SK-N-MC (cell line): ENCODE data around the gene POLRMT.

Source experiments
- DNase-seq: peaks from one replicate; pipeline ENCODE4 v3.0.0-alpha.2; 2011; ENCODE audit warnings: low read depth, low spot score
- H3K27ac ChIP-seq: fragments of 200-600 bp; sonication (generic); 2 replicates; pipeline ENCODE4 v1.5.1; 2016; ENCODE audit warnings: mixed run types
- H3K36me3 ChIP-seq: fragments of 200-600 bp; sonication (generic); 2 replicates; pipeline ENCODE4 v1.6.1; 2017; ENCODE audit warnings: antibody characterized with exemption, low read length, mixed read lengths; ENCODE audit not compliant: insufficient read depth
- H3K4me3 ChIP-seq: fragments of 200-600 bp; sonication (generic); 2 replicates; pipeline ENCODE4 v1.5.1; 2016
- H3K9ac ChIP-seq: fragments of 200-600 bp; sonication (generic); 2 replicates; pipeline ENCODE4 v1.8.0; 2017; ENCODE audit warnings: mixed run types, mixed read lengths; ENCODE audit not compliant: insufficient read length
- H3K9me3 ChIP-seq: fragments of 200-600 bp; sonication (generic); 2 replicates; pipeline ENCODE4 v1.6.1; 2017; ENCODE audit warnings: low read depth, mild to moderate bottlenecking, antibody characterized with exemption, low read length, moderate library complexity, mixed read lengths
- EZH2 ChIP-seq: fragments of 200-600 bp; sonication (generic); IDR thresholded peaks from one replicate; pipeline ENCODE4 v1.6.1; 2017; ENCODE audit warnings: antibody characterized with exemption
- FOXP2 ChIP-seq: optimal IDR thresholded peaks from 2 replicates; pipeline ENCODE3; 2011; ENCODE audit warnings: mild to moderate bottlenecking, moderate library complexity; ENCODE audit not compliant: insufficient read depth; ENCODE audit errors: extremely low read length, control extremely low read depth
- POLR2AphosphoS5 ChIP-seq: IDR thresholded peaks from 2 replicates; pipeline ENCODE4 v1.6.1; 2012; ENCODE audit warnings: mild to moderate bottlenecking, low read depth, low read length, borderline replicate concordance

The POLRMT gene

GRCh38 chr19:658059-658839, 24.9 kb upstream of the POLRMT start:
- no peak overlapping the region for H3K27ac ChIP-seq
- H3K36me3 ChIP-seq: peaks cover 8% of the 10 kb centered on the region; the same call in 1 of the 2 replicates
- TF ChIP-seq FOXP2 (no peak), EZH2 (no peak), POLR2AphosphoS5 (no peak)
- no peak overlapping the region for H3K9ac ChIP-seq
- H3K4me3 ChIP-seq: no peak overlapping the region
- H3K9me3 ChIP-seq: no peaks in the 10 kb centered on the region
- DNase-seq: no peak

DNA sequence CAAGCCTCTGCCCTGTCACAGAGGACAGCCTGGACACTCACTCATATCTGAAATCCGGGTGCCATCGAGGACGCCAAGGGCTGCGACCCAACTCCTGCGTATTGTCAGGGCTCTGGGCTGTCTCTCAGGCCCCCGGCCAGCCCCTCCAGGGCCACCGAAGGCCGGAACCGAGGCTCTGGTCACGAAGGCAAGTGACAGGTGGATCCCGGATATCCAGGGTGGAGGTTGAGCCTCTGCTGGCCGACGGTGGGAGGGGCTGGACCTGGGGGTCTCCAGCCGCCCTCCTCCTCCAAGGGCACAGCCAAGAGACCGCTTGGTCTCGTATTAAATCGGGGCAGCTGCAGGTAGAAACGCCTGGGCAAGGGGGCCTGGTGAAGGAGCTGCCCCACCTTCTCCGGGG, 24.3 kb upstream of the POLRMT start:
- no peak overlapping the region for H3K9ac ChIP-seq
- TF ChIP-seq EZH2 (no peak), FOXP2 (no peak), POLR2AphosphoS5 (no peak)
- H3K27ac ChIP-seq: no peak overlapping the region
- H3K9me3 ChIP-seq: no peaks in the 10 kb centered on the region
- peaks cover 11% of the 10 kb centered on the region; the same call in 1 of the 2 replicates for H3K36me3 ChIP-seq
- no peak overlapping the region for H3K4me3 ChIP-seq
- no peak for DNase-seq

- Histone ChIP-seq H3K4me3 (no peak overlapping the region), H3K9ac (no peak overlapping the region), H3K36me3 (peaks cover 16% of the 10 kb centered on the region; the same call in 1 of the 2 replicates), H3K27ac (no peak overlapping the region), H3K9me3 (no peaks in the 10 kb centered on the region)
- TF ChIP-seq EZH2: no peak
- no peak for TF ChIP-seq FOXP2
- no peak for TF ChIP-seq POLR2AphosphoS5
- no peak for DNase-seq
These were observed 23.6 kb upstream of the POLRMT start for GRCh38 chr19:656751-657559.

DNA sequence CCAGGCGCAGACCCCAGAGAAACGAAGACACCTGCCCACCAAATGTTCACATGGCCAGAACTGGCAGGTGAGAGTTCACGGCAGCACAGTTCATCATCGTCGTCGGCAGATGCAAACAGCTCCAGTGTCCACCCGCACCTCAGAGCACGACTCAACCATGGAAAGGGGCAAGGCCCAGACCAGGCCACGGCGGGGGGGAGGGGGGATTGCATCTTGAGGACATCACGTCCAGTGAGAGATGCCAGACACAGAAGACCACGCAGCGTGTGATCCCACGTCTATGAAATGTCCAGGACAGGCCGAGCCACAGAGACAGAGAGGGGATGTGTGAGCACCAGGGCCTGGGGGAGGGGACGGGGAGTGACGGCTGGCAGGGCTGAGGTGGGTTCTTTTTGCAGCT, 22.4 kb upstream of the POLRMT start:
- no peak for DNase-seq
- Histone ChIP-seq H3K9ac (no peak overlapping the region), H3K4me3 (no peak overlapping the region), H3K36me3 (peaks cover 20% of the 10 kb centered on the region; the same call in 1 of the 2 replicates), H3K27ac (no peak overlapping the region), H3K9me3 (no peaks in the 10 kb centered on the region)
- TF ChIP-seq POLR2AphosphoS5 (no peak), EZH2 (no peak), FOXP2 (no peak)

- DNase-seq: no peak
- TF ChIP-seq POLR2AphosphoS5 (no peak), FOXP2 (no peak), EZH2 (no peak)
- Histone ChIP-seq H3K36me3 (peaks cover 25% of the 10 kb centered on the region; the same call in 1 of the 2 replicates), H3K4me3 (no peak overlapping the region), H3K9ac (no peak overlapping the region), H3K27ac (no peak overlapping the region), H3K9me3 (no peaks in the 10 kb centered on the region)
These were observed 20.1 kb upstream of the POLRMT start for GRCh38 chr19:653425-653824.

DNA sequence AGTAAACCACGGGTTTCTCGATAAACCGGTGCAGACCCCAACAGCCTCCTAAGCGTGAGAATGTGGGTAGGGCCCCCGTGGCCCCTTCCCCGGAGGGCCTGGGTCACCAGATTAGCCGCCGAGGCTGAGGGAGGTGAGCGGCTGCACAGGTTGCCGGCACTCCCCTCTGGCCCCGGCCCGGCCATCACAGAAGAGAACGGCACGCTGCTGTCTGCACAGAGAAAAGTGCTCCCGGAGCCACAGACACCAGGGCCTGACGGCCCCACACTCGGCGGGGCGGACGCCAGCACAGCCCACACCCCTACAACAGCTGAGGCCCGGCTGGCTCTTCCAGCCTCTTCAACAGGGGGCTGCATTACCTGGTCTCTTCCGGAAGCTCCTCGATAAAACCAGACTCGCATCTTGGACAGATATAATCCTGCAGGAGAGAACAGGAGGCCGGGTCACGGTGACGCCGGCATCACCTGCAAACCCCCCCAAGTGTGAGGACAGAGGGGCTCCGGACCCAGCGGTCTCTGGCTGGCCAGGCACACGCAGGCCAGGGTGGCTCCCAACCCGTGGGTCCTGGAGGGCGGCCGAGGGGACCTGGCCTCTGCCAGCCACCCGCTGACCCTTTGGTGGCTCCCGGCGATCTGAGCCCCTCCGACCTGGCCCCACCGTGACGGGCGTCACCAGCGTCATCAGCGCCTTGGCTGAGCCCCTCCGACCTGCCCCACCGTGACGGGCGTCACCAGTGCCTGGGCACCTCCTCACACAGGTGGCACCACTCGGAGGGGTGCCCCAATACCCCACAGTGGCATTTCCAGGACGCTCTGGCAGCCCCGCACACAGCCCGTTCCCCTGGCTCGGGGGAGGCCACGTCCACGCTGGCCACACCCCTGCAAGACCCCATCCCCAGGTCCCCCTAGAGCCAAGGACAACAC, 19.4 kb upstream of the POLRMT start:
- H3K27ac ChIP-seq: no peak overlapping the region
- H3K4me3 ChIP-seq: no peak overlapping the region
- H3K9me3 ChIP-seq: no peaks in the 10 kb centered on the region
- H3K9ac ChIP-seq: no peak overlapping the region
- peaks cover 25% of the 10 kb centered on the region; the same call in 1 of the 2 replicates for H3K36me3 ChIP-seq
- DNase-seq: no peak
- TF ChIP-seq EZH2: no peak
- no peak for TF ChIP-seq FOXP2
- no peak for TF ChIP-seq POLR2AphosphoS5

DNA sequence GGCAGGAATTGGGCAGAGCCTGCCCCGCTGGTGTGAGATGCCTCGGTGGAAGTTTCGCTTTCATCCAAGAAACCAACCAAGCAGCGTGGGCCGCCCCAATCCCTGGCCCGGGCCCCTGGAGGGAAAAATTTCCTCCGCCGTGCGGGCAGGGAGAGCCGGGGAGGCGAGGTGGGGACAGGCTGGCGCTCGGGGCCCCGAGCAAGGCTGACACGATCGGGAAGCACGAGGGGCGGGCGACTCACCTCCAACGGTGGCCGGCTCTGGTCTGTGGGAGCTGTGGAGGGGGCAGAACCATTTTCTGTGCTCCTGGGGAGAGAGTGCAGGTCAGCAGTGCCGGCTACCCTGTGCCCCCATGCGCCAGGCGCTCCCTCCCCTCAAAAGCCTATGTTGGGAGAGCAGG, 18.7 kb upstream of the POLRMT start:
- no peak for DNase-seq
- Histone ChIP-seq H3K36me3 (peaks cover 31% of the 10 kb centered on the region; the same call in 1 of the 2 replicates), H3K27ac (no peak overlapping the region), H3K4me3 (no peak overlapping the region), H3K9ac (no peak overlapping the region), H3K9me3 (no peaks in the 10 kb centered on the region)
- TF ChIP-seq EZH2 (no peak), FOXP2 (no peak), POLR2AphosphoS5 (no peak)

- Histone ChIP-seq H3K9me3 (no peaks in the 10 kb centered on the region), H3K27ac (no peak overlapping the region), H3K4me3 (no peak overlapping the region), H3K9ac (no peak overlapping the region), H3K36me3 (peaks cover 38% of the 10 kb centered on the region; the same call in 1 of the 2 replicates)
- TF ChIP-seq FOXP2 (no peak), EZH2 (no peak), POLR2AphosphoS5 (no peak)
- DNase-seq: no peak
These were observed 17.9 kb upstream of the POLRMT start for GRCh38 chr19:651114-651818.
